GM18907 (cell line): ENCODE data around the gene RNF111.

Source experiments
- ATAC-seq: cut with Tn5 transposase; IDR thresholded peaks from one replicate; pipeline ENCODE4 v1.9.1; 2021; ENCODE audit warnings: mild to moderate bottlenecking, moderate library complexity; ENCODE audit not compliant: unreplicated experiment

The RNF111 gene

GRCh38 chr15:58987491-58988005 is at the start of gene RNF111:
Gene RNF111 (plus strand): TSS chr15:58987663. CDS start chr15:59030823, 43,160 bp downstream.
- ATAC-seq: peak; percentile 76

- no peak for ATAC-seq
Measured at GRCh38 chr15:58947179-58947578, 40.3 kb upstream of the RNF111 start.

- ATAC-seq: no peak
Measured at GRCh38 chr15:58951388-58952007, 36.0 kb upstream of the RNF111 start.

- no peak for ATAC-seq
Measured at GRCh38 chr15:58952751-58953150, 34.7 kb upstream of the RNF111 start.

- ATAC-seq: peak; percentile 62
Measured at GRCh38 chr15:58957101-58957973, 30.1 kb upstream of the RNF111 start.

- no peak for ATAC-seq
Measured at GRCh38 chr15:58958811-58959210, 28.7 kb upstream of the RNF111 start.

GRCh38 chr15:58962136-58962535 is 25.3 kb upstream of the RNF111 start:
- no peak for ATAC-seq

- no peak for ATAC-seq
Measured at GRCh38 chr15:58962662-58963565, 24.5 kb upstream of the RNF111 start.

- ATAC-seq: no peak
Measured at GRCh38 chr15:58966698-58967097, 20.8 kb upstream of the RNF111 start.

- ATAC-seq: no peak
Measured at GRCh38 chr15:58967479-58967878, 20.0 kb upstream of the RNF111 start.

- ATAC-seq: no peak
Measured at GRCh38 chr15:58977887-58978286, 9.6 kb upstream of the RNF111 start.

GRCh38 chr15:58980351-58980939 is 7.0 kb upstream of the RNF111 start:
- no peak for ATAC-seq

- ATAC-seq: no peak
Measured at GRCh38 chr15:58981808-58982475, 5.5 kb upstream of the RNF111 start.

- ATAC-seq: no peak
Measured at GRCh38 chr15:58983261-58983660, 4.2 kb upstream of the RNF111 start.

GRCh38 chr15:58985443-58985842 is 2.0 kb upstream of the RNF111 start:
- ATAC-seq: no peak

- ATAC-seq: no peak
Measured at GRCh38 chr15:58987036-58987435, 427 bp upstream of the RNF111 start.

GRCh38 chr15:58988006-58988785 is 733 bp downstream of the RNF111 start:
- ATAC-seq: peak; percentile 48

GRCh38 chr15:58992181-58992580 is 4.7 kb downstream of the RNF111 start:
- no peak for ATAC-seq

- ATAC-seq: no peak
Measured at GRCh38 chr15:58994906-58995453, 7.5 kb downstream of the RNF111 start.
